D721Med (cell line): ENCODE measurements around the gene KRT83.
"Not testable (repeated sequence)": the region's sequence is repeated elsewhere in the genome, so short reads cannot be mapped to it uniquely, and the experiment has no call there.

Experiments
- DNase-seq: peaks from one replicate; pipeline ENCODE4 v3.0.0; 2011; ENCODE audit warnings: low spot score; ENCODE audit not compliant: insufficient read length
- FAIRE-seq: peaks from 2 replicates; lab custom pipeline; 2011; peaks lifted over from hg19 to GRCh38; lab: Jason Lieb, UNC
- CTCF ChIP-seq: IDR thresholded peaks from 2 replicates; pipeline ENCODE4 v1.5.1; 2012; ENCODE audit warnings: mild to moderate bottlenecking, control low read depth; ENCODE audit not compliant: insufficient read depth; ENCODE audit errors: missing control alignments

Gene KRT83

DNA sequence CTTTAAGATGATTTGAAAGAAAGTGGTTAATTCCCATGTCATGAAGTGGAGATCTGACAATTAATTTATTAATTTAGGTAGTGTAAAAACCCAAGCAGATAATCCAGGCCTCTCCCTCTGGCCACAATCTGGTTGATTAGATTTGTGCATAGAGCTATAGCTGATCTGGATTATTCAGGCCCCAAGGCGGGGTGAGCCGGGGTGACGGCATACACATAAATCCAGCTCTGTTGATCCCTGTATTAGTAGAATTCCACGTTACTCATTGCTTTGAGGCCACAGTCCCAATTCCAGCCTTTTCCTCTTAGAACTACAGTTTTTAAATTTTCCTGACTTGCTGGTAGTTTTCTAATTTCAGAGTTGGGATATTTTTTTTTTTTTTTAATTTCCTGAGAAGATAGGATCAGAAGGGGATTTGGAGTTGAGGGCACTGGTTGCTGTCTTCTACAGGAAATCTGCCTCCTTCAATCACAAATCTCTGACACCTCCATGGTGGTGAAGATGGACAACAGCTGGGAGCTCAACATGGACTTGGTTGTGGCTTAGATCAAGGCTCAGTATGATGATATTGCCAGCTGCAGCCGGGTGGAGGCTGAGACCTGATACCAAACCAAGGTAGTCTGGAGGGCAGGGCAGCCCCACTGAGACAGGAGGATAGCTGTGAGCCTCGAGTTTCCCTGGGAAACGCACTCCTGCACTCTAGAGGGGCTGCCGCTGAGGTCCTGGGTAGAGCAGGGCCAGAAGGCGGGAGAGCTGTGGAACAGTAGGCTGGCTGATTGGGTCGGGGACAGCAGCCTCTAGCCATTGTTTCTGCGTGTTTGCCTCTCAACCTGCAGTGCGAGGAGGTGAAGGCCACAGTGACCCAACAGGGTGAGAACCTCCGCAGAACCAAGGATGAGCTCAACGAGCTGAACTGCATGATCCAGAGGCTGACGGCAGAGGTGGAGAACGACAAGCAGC, 26.6 kb upstream of the KRT83 start:
- no peak for FAIRE-seq

DNA sequence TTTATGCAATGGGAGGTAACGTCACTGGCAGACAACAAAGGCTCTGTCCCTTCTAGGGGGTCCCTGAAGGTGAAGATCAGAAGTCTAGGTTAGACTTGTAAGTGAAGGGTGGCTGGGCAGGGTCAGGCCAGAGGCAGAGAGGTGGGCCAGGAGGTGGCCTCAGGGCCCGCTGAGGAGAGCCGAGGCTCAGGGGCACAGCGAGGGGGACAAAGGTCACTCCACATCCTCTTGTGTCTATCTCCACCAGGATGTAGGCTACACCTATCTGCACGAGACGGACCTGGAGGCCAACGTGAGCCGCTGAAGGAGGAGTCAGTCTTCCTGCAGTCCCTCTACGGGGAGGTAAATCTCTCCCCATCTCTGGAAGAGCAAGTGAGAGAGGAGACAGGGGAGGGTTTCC, 25.8 kb upstream of the KRT83 start:
- TF ChIP-seq CTCF, result no peak
- FAIRE-seq, result no peak
- no peak for DNase-seq

More for the DNA sequence above, 26.6 kb upstream of the KRT83 start:
- TF ChIP-seq CTCF, result no peak
- DNase-seq, result no peak

GRCh38 chr12:52346593-52346992, 25.4 kb upstream of the KRT83 start:
- no peak for DNase-seq
- FAIRE-seq, result no peak
- TF ChIP-seq CTCF, result no peak

DNA sequence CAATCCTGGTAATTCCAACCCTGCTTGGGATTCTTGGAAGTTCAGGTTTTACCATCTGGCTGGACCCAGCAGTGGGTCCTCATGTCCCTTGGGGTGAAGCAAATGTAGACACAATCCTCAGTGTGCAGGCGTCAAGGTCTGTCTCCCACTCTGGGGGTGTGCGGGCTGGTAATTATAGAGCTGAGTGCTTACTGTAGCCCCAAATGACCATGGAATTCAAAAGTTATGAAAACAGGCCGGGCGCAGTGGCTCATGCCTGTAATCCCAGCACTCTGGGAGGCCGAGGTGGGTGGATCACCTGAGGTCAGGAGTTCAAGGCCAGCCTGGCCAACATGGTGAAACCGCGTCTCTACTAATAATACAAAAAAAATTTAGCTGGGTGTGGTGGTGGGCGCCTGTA, 23.8 kb upstream of the KRT83 start:
- DNase-seq, FAIRE-seq: not testable (repeated sequence)

DNA sequence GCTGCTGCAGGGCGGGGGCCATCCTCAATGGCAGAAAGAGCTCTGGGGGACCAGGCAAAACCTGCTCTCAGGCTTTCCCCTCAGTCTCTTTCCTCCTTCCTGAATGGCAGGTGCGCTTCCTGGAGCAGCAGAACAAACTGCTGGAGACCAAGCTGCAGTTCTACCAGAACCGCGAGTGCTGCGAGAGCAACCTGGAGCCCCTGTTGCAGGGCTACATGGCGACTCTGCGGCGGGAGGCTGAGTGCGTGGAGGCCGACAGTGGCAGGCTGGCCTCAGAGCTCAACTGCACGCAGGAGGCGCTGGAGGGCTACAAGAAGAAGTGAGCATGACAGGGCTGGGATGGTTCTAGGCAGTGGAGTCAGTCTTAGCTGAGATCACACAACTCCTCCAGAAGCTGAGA, 22.9 kb upstream of the KRT83 start:
- no peak for TF ChIP-seq CTCF
- DNase-seq (no peak), FAIRE-seq (no peak)

DNA sequence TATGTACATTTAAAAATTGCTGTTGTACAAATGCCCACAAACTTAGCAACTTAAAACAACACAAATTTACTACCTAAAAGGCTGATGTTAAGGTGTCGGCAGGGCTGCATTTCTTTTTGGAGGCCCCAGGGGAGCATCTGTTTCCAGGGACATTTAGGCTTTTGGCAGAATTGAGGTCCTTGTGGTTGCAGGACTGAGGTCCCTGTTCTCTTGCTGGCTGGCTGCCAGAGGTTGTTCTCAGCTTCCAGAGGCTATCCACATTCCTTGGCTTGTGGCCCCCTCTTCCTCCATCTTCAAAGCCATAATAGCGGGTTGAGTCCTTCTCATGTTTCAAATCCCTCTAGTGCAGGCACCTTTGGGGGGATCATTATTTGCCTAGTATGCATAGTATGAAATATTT, 22.4 kb upstream of the KRT83 start:
- TF ChIP-seq CTCF, result no peak
- no peak for FAIRE-seq
- no peak for DNase-seq

- no peak for DNase-seq
- no peak for TF ChIP-seq CTCF
- no peak for FAIRE-seq
Observed at GRCh38 chr12:52342781-52343490, 21.7 kb upstream of the KRT83 start.
